ENCODE measurements around the gene MAGEA2B. TPM values are rescaled to one million over a fixed set of nuclear protein-coding genes. Genes with fewer than 3 reads are reported as not detected.

Gene MAGEA2B
- total RNA-seq, result not detected

GRCh38 chrX:152713815-152714787 is at the start of gene MAGEA2B:
Gene MAGEA2B, plus strand, starts transcription at chrX:152714628. Its CDS starts 2,479 bp downstream, at chrX:152717107.

GRCh38 chrX:152697952-152698931 is 16.2 kb upstream of the MAGEA2B start, which contains the start of gene MAGEA3:
Gene MAGEA3, plus strand, starts transcription at chrX:152698794. Its CDS starts 2,039 bp downstream, at chrX:152700833.

GRCh38 chrX:152709173-152709572 is 5.3 kb upstream of the MAGEA2B start, which contains the start of gene CSAG2:
Gene CSAG2, minus strand, starts transcription at chrX:152709273. Its CDS starts 161 bp downstream, at chrX:152709112.

GRCh38 chrX:152733261-152733975 is 19.0 kb downstream of the MAGEA2B start, which contains the start of the genes CSAG1 and MAGEA12:
Gene CSAG1, minus strand, starts transcription at chrX:152733721. Its CDS starts 1,261 bp downstream, at chrX:152732460.
Gene MAGEA12, plus strand, starts transcription at chrX:152733757. Its CDS starts 2,405 bp downstream, at chrX:152736162.

GRCh38 chrX:152753686-152754650 is 39.5 kb downstream of the MAGEA2B start, which contains the start of gene MAGEA2:
Gene MAGEA2, minus strand, starts transcription at chrX:152753842. Its CDS starts 2,479 bp downstream, at chrX:152751363.

GRCh38 chrX:152758918-152759317 is 44.5 kb downstream of the MAGEA2B start, which contains the start of gene CSAG3:
Gene CSAG3, plus strand, starts transcription at chrX:152759218.

Other genes with a start within 250 kb of the MAGEA2B start
- gene GABRQ, start 76.7 kb upstream of the MAGEA2B start, total RNA-seq, result 1.6 TPM
- not detected for gene MAGEA3, start 15.8 kb upstream of the MAGEA2B start, total RNA-seq
- not detected for gene CSAG2, start 5.4 kb upstream of the MAGEA2B start, total RNA-seq
- gene CSAG1, start 19.1 kb downstream of the MAGEA2B start, total RNA-seq, result not detected
- gene MAGEA12, start 19.1 kb downstream of the MAGEA2B start, total RNA-seq, result not detected
- gene MAGEA2, start 39.2 kb downstream of the MAGEA2B start, total RNA-seq, result not detected
- not detected for gene CSAG3, start 44.6 kb downstream of the MAGEA2B start, total RNA-seq
- not detected for gene MAGEA6, start 55.1 kb downstream of the MAGEA2B start, total RNA-seq
- 35.5 TPM for gene CETN2, start 116.1 kb downstream of the MAGEA2B start, total RNA-seq
- gene NSDHL, start 116.4 kb downstream of the MAGEA2B start, total RNA-seq, result 8.4 TPM
- gene ZNF185, start 183.4 kb downstream of the MAGEA2B start, total RNA-seq, result 14.3 TPM

All from camera-type eye (tissue), 1 donor.